Endothelial cell of umbilical vein (primary cell): ENCODE measurements around the gene DDX56.

ENCODE experiments used
- CTCF ChIP-seq, 2 donors: IDR thresholded peaks; 1 replicate in 1 of 2; 2 replicates in 1 of 2; pipeline ENCODE4 v1.5.1; 2011; ENCODE audit warnings: low read length in 2 of 2, mild to moderate bottlenecking in 2 of 2, moderate library complexity in 2 of 2, control low read depth in 1 of 2, inconsistent platforms in 1 of 2, low read depth in 1 of 2; ENCODE audit not compliant: insufficient read depth in 1 of 2; ENCODE audit errors: extremely low read depth in 1 of 2
- POLR2A ChIP-seq: IDR thresholded peaks from 2 replicates; pipeline ENCODE4 v1.6.1; 2012; ENCODE audit warnings: low read depth, mild to moderate bottlenecking, control low read depth, low read length
- POLR2AphosphoS5 ChIP-seq: IDR thresholded peaks from 2 replicates; pipeline ENCODE4 v1.6.1; 2012; ENCODE audit warnings: low read depth, mild to moderate bottlenecking, control low read depth, low read length, moderate library complexity; ENCODE audit not compliant: insufficient read depth

- no peak for TF ChIP-seq POLR2A
- TF ChIP-seq CTCF (IDR thresholded peaks at IDR 0.05; ENCODE audit: extremely low read depth in 1 of 2, insufficient read depth in 1 of 2, low read depth in 1 of 2, low read length in 2 of 2): no peak
- TF ChIP-seq POLR2AphosphoS5: no peak
Measured at GRCh38 chr7:44555350-44555749, 18.4 kb downstream of the DDX56 start.
